K562 (cell line): Measurements from ENCODE around the gene OR52A5. TPM values are rescaled to one million over a fixed set of nuclear protein-coding genes. Genes with fewer than 3 reads are reported as not detected.

Source experiments
- ATAC-seq: fragments of 200-7000 bp; cut with Tn5 transposase; 3 replicates; pipeline ENCODE4 v1.9.1; 2020; ENCODE audit warnings: moderate library complexity
- BruUV-seq: library from RNA; stranded (reverse); fragments of 400-500 nt; replicated peaks from 2 replicates; lab custom pipeline; 2021; lab: Mats Ljungman, UMichigan
- CTCF ChIA-PET: fragments of 300-600 bp; formaldehyde crosslinking; extraction: SDS; loops from one replicate; lab custom pipeline; 2021; ENCODE audit warnings: low intra/inter-chr PET ratio; lab: Yijun Ruan, JAX
- POLR2A ChIA-PET: fragments of 300-600, 350-650 bp; sonication (Branson Sonifier 250); formaldehyde crosslinking; extraction: SDS; loops from one replicate; lab custom pipeline; 2021; ENCODE audit warnings: antibody characterized with exemption, inconsistent platforms; lab: Yijun Ruan, JAX
- DNase-seq, 4 experiments: peaks; one replicate each; pipeline versions ENCODE4 v3.0.0 to v3.0.0-alpha.2; 2011 to 2018; ENCODE audit warnings: low spot score in 3 of 4, mixed read lengths in 3 of 4; ENCODE audit errors: extremely low read depth in 1 of 4
- FAIRE-seq: peaks from 2 replicates; lab custom pipeline; 2011; peaks lifted over from hg19 to GRCh38; lab: Jason Lieb, UNC
- H2AFZ ChIP-seq: 2 replicates; pipeline ENCODE4 v1.6.0; 2011; ENCODE audit warnings: low read depth, low read length, control low read depth, inconsistent platforms
- H3K27ac ChIP-seq: fragments of 200-600 bp; 3 replicates; pipeline ENCODE4 v1.8.0; 2011; ENCODE audit warnings: low read depth, mild to moderate bottlenecking, control low read depth, inconsistent platforms, low read length, moderate library complexity, mixed read lengths; ENCODE audit errors: extremely low read depth
- H3K27me3 ChIP-seq, 2 experiments: fragments of 300-600 bp in 1 of 2; 2 replicates in 1 of 2; 3 replicates in 1 of 2; pipeline versions ENCODE4 v1.6.0 to v1.8.0; 2011; ENCODE audit warnings: inconsistent platforms in 2 of 2, low read length in 2 of 2, mild to moderate bottlenecking in 1 of 2, mixed read lengths in 1 of 2, moderate library complexity in 1 of 2; ENCODE audit not compliant: control insufficient read depth in 2 of 2, insufficient read depth in 2 of 2
- H3K36me3 ChIP-seq: fragments of 300-600 bp; 3 replicates; pipeline ENCODE4 v1.8.0; 2011; ENCODE audit warnings: mild to moderate bottlenecking, low read length, inconsistent platforms; ENCODE audit not compliant: control insufficient read depth, insufficient read depth
- H3K4me1 ChIP-seq, 2 experiments: fragments of 200-600 bp in 1 of 2; replicated peaks in 1 of 2; 2 replicates in 1 of 2; 3 replicates in 1 of 2; pipeline versions ENCODE4 v1.5.1 to v1.8.0; 2011; ENCODE audit warnings: inconsistent platforms in 2 of 2, low read length in 2 of 2, mild to moderate bottlenecking in 1 of 2, mixed read lengths in 1 of 2, moderate library complexity in 1 of 2; ENCODE audit not compliant: control insufficient read depth in 2 of 2, insufficient read depth in 2 of 2
- H3K4me2 ChIP-seq: 2 replicates; pipeline ENCODE4 v1.6.1; 2011; ENCODE audit warnings: low read length, control low read depth, inconsistent platforms, mixed read lengths; ENCODE audit not compliant: insufficient read depth
- H3K4me3 ChIP-seq: fragments of 200-600 bp; sonication (generic), shearing (Covaris generic); 2 replicates; pipeline ENCODE4 v1.5.1; 2016; ENCODE audit warnings: control low read depth, inconsistent platforms
- H3K79me2 ChIP-seq: fragments of 200-600 bp; 3 replicates; pipeline ENCODE4 v1.8.0; 2011; ENCODE audit warnings: low read length, inconsistent platforms; ENCODE audit not compliant: control insufficient read depth, insufficient read depth
- H3K9ac ChIP-seq, 2 experiments: 2 replicates each; pipeline versions ENCODE4 v1.6.0 to v1.6.1; 2011; ENCODE audit warnings: low read depth in 2 of 2, low read length in 2 of 2, control low read depth in 1 of 2, inconsistent platforms in 1 of 2, mild to moderate bottlenecking in 1 of 2, mixed read lengths in 1 of 2; ENCODE audit not compliant: insufficient read depth in 1 of 2
- H3K9me1 ChIP-seq: one replicate; pipeline ENCODE4 v1.6.0; 2011; ENCODE audit warnings: inconsistent platforms, mild to moderate bottlenecking, low read length, moderate library complexity; ENCODE audit not compliant: control insufficient read depth, insufficient read depth
- H3K9me3 ChIP-seq: replicated peaks from 2 replicates; pipeline ENCODE4 v1.5.1; 2011; ENCODE audit warnings: low read depth, low read length, inconsistent platforms; ENCODE audit not compliant: control insufficient read depth, insufficient read depth
- H4K20me1 ChIP-seq: replicated peaks from 2 replicates; pipeline ENCODE4 v1.6.1; 2011; ENCODE audit warnings: low read length, inconsistent platforms, mixed read lengths; ENCODE audit not compliant: control insufficient read depth, insufficient read depth
- CSDE1 ChIP-seq, 2 experiments: fragments of 450-650 bp; IDR thresholded peaks; 2 replicates each; pipeline ENCODE4 v1.6.1; 2016; ENCODE audit warnings: mild to moderate bottlenecking in 1 of 2
- ELF1 ChIP-seq: fragments of 200-800 bp; sonication (Bioruptor generic); IDR thresholded peaks from 2 replicates; pipeline ENCODE4 v1.6.1; 2016; ENCODE audit warnings: missing genetic modification characterization, missing compliant biosample characterization
- JUN ChIP-seq, 2 experiments: sonication (generic) in 1 of 2; formaldehyde crosslinking in 1 of 2; IDR thresholded peaks; 2 replicates each; pipeline versions ENCODE4 v1.6.1 to v1.8.0; 2012 to 2022; ENCODE audit warnings: borderline replicate concordance in 2 of 2, mild to moderate bottlenecking in 2 of 2, improper control_type of control experiment in 1 of 2, low read depth in 1 of 2, low read length in 1 of 2, missing genetic modification reagents in 1 of 2
- PCBP2 ChIP-seq: fragments of 200-400 bp; formaldehyde crosslinking; IDR thresholded peaks from 2 replicates; pipeline ENCODE4 v1.6.1; 2018; ENCODE audit warnings: low read length, low read depth, mild to moderate bottlenecking, moderate library complexity; ENCODE audit not compliant: poor library complexity, severe bottlenecking
- STAT5A ChIP-seq: IDR thresholded peaks from 2 replicates; pipeline ENCODE4 v1.6.1; 2012; ENCODE audit warnings: low read length, inconsistent platforms, borderline replicate concordance
- THAP12 ChIP-seq: fragments of 250-450 bp; sonication (Bioruptor Pico); IDR thresholded peaks from 2 replicates; pipeline ENCODE4 v1.9.0; 2021; ENCODE audit warnings: mild to moderate bottlenecking, inconsistent platforms
- ZNF316 ChIP-seq: fragments of 450-650 bp; IDR thresholded peaks from 2 replicates; pipeline ENCODE4 v1.6.1; 2016
- in situ Hi-C: fragments of 300-500 bp; cut with MboI; formaldehyde crosslinking; loops from 4 replicates; pipeline ENCODE4 v1.15.0; 2018; ENCODE audit warnings: inconsistent platforms, mixed read lengths
- intact Hi-C: fragments of 100-400 bp; cut with micrococcal nuclease; formaldehyde crosslinking; loops from 2 replicates; pipeline ENCODE4 v1.14.2; 2022
- polyA plus RNA-seq, 8 experiments: library from polyadenylated mRNA; depleted of rRNA in 4 of 8; stranded (reverse) in 5 of 8; unstranded in 3 of 8; fragments of >200 nt; fragmentation: Nextera tagmentation in 2 of 8; fragmentation: Illumina TruSeq in 1 of 8; extraction: Ambion mirVana in 2 of 8; extraction: Trizol in 1 of 8; gene quantifications; 2 replicates each; pipeline versions ENCODE4 v1.2.1 to v1.2.3, GENCODE V29; 2011 to 2014; ENCODE audit warnings: inconsistent platforms in 1 of 8, missing spikeins in 1 of 8
- total RNA-seq, 7 experiments: library from RNA; depleted of rRNA in 6 of 7; stranded (reverse); fragments of >200 nt in 6 of 7; fragmentation: Illumina TruSeq in 2 of 7; extraction: Trizol in 2 of 7; gene quantifications; 2 replicates each; pipeline versions ENCODE4 v1.2.1 to v1.2.3, GENCODE V29; 2011 to 2021; ENCODE audit warnings: low replicate concordance in 1 of 7

Gene OR52A5
- total and polyA plus RNA-seq, 9 of the 15 experiments (the other 6 are each of a cell fraction or from before 2014, with no cell fraction given) = 0.04 to 1.1 (median 0.94) TPM; not detected in 6

- TF ChIP-seq THAP12 = no peak
These were observed 30.9 kb downstream of the OR52A5 start (continued) for GRCh38 chr11:5107285-5107684.

- in situ Hi-C loops = no loop called here
- Histone ChIP-seq H3K4me1 (peaks cover 2 to 3% of the 10 kb centered on the region in 2 experiments; a peak in 2 of 5 replicates), H3K9me1 (no peaks in the 10 kb centered on the region), H3K36me3 (no peaks in the 10 kb centered on the region), H4K20me1 (no peaks in the 10 kb centered on the region), H3K27me3 (peaks cover 0 to 9% of the 10 kb centered on the region in 2 experiments; a peak in 2 of 5 replicates), H2AFZ (no peak overlapping the region), H3K9me3 (no peaks in the 10 kb centered on the region), H3K27ac (no peak overlapping the region), H3K4me2 (no peak overlapping the region), H3K4me3 (no peak overlapping the region), H3K79me2 (no peaks in the 10 kb centered on the region), H3K9ac (no peak overlapping the region)
- DNase-seq = no peak
- ChIA-PET CTCF (no interaction called here), POLR2A (no interaction called here)
- FAIRE-seq = no peak
- no TSS peak for BruUV-seq
- no peak for TF ChIP-seq JUN (IDR thresholded peaks at IDR 0.05; ENCODE audit: borderline replicate concordance, low read depth, low read length)
- TF ChIP-seq JUN (CRISPR knock-in tag; IDR thresholded peaks at IDR 0.05; ENCODE audit: borderline replicate concordance) = no peak
- TF ChIP-seq ELF1 (tag) = no peak
- TF ChIP-seq ZNF316 = no peak
- no peak for TF ChIP-seq STAT5A
- no peak for TF ChIP-seq CSDE1 (IDR thresholded peaks at IDR 0.05)
- TF ChIP-seq PCBP2 = peak; percentile 73
- no peak for ATAC-seq
- intact Hi-C loops = loop anchor here (5.0 kb wide), 1 partner anchor 466 kb away; the partner anchor contains the start of gene OR51D1
These were observed 35.1 kb downstream of the OR52A5 start for GRCh38 chr11:5103066-5103465.
